DOHH2 (cell line): ENCODE results near the gene DHX36.

Source experiments
- CTCF ChIP-seq: fragments of 200-600 bp; sonication (generic); IDR thresholded peaks from one replicate; pipeline ENCODE4 v1.5.1; 2014; ENCODE audit warnings: antibody characterized with exemption, mild to moderate bottlenecking, low read depth, low read length; ENCODE audit not compliant: poor library complexity, severe bottlenecking
- EZH2phosphoT487 ChIP-seq: fragments of 200-600 bp; sonication (generic); IDR thresholded peaks from 2 replicates; pipeline ENCODE4 v1.6.1; 2017; ENCODE audit warnings: borderline replicate concordance, mild to moderate bottlenecking, antibody characterized with exemption, low read length, moderate library complexity, mixed read lengths

GRCh38 chr3:154251610-154252009, 72.7 kb downstream of the DHX36 start:
- TF ChIP-seq CTCF, result no peak
- TF ChIP-seq EZH2phosphoT487, result no peak
